GM12872 (cell line): Measurements from ENCODE around the gene JAKMIP1.

ENCODE experiments used
- TF ChIP-seq, protein P1 (sequence below): IDR thresholded peaks from 3 replicates; pipeline ENCODE4 v1.5.1; 2011; ENCODE audit warnings: low read depth, mild to moderate bottlenecking, low read length, moderate library complexity; ENCODE audit not compliant: insufficient read depth

JAKMIP1 gene

DNA sequence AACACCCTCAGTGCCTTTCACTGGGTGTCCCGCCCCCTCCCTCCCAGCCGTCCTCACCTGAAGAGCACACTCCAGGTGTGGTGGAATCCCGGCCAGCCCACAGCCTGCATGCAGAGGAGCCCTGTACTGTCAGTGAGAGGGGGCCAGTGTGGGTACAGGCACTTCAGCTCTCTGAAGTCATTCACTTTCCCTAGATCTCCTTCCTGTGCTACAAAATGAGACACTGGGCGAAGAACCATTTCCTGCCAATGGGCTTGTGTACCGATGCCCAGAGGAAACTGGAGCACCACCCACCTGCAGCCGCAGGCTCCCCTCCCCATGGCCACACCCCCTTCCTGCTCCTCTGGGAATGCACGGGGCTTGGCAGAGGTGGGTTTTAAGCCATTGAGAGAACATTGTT lies 108.2 kb downstream of the JAKMIP1 start:
- TF ChIP-seq, protein P1, sequence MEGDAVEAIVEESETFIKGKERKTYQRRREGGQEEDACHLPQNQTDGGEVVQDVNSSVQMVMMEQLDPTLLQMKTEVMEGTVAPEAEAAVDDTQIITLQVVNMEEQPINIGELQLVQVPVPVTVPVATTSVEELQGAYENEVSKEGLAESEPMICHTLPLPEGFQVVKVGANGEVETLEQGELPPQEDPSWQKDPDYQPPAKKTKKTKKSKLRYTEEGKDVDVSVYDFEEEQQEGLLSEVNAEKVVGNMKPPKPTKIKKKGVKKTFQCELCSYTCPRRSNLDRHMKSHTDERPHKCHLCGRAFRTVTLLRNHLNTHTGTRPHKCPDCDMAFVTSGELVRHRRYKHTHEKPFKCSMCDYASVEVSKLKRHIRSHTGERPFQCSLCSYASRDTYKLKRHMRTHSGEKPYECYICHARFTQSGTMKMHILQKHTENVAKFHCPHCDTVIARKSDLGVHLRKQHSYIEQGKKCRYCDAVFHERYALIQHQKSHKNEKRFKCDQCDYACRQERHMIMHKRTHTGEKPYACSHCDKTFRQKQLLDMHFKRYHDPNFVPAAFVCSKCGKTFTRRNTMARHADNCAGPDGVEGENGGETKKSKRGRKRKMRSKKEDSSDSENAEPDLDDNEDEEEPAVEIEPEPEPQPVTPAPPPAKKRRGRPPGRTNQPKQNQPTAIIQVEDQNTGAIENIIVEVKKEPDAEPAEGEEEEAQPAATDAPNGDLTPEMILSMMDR: no peak

DNA sequence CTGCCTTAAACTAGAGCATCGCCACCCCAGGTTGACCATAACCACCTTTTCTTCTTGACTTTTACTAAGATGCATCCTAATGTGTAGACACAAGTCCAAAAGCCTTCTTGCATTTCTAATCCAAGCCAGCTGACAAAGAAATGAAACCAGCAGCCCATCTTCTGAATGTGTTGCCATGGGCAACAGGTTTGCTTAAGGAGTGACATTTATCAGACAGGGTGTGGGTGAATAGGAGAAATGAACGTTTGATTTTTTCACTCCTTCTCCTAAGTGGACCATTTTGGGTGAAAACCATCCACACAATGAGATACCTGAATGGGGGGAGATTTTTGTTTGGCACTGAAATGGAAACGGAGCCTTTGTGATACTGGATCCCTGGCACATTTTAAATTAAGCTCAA lies 109.4 kb downstream of the JAKMIP1 start:
- TF ChIP-seq, protein P1: no peak

DNA sequence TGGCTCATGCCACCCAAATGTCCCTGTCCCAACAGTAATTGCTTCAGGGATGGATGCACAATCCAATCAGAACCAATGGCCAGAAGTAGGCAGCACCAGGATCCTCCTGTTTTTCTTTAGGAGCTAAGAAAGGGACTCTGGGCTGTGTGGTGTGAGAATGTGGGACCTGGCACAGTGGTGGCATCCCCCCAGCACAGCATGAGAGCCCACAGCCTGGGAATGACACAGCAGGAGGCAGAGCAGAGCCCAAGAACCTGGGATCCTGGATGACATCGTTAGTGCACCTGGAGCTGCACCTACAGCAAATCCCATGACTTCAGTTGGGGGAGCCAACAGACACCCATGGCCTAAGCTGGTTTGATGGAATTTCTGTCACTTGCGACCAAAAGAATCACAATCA lies 111.4 kb downstream of the JAKMIP1 start:
- TF ChIP-seq, protein P1: no peak

DNA sequence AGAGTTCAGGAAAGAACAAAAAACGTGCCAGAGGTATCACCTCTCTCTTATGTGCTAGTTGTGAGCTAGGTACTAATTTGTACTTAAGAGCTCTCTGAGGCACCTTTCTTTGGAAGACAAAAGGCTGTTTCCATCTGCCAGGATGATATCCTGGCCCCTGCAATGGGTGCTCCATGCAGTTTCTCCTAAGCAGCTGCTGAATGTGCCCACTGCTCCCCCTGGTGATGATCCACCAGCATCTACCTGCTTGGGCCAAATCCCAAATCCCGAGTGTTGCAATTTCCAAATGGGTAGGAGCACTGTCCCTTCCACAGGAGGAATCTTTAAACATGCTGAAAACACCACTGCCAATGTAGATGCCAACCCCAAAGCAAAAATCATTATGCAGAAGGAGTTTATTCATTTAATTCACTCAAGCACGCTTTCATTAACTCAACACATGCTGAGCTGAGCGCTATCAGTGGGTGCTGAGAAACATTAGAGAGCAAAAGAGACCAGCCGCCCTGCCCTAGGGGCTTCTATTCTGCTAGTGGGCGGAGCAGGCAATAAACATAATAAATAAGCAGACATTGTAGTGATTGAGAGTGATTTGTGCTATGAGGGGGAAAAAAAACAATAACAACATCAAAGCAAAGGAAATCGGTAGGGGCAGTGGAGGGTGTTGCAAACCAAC lies 112.5 kb downstream of the JAKMIP1 start:
- TF ChIP-seq, protein P1: peak; percentile 53

DNA sequence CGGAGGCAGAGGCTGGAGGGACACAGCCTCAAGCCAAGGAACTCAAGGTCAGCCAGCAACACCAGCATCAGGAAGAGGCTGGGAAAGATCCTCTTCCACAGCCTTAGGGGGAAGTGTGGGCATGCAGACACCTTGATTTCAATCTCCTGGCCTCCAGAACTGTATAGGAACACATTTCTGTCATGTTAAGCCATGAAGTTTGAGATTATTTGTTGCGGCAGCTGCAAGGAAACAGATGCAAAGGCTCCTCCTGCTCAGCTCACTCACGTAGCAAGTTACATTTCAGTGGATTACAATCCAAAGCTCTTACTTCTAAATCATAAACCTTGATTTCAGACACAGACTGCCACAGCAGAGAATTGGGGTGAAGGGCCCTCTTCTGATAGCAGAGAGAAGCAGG lies 113.5 kb downstream of the JAKMIP1 start:
- TF ChIP-seq, protein P1: no peak

DNA sequence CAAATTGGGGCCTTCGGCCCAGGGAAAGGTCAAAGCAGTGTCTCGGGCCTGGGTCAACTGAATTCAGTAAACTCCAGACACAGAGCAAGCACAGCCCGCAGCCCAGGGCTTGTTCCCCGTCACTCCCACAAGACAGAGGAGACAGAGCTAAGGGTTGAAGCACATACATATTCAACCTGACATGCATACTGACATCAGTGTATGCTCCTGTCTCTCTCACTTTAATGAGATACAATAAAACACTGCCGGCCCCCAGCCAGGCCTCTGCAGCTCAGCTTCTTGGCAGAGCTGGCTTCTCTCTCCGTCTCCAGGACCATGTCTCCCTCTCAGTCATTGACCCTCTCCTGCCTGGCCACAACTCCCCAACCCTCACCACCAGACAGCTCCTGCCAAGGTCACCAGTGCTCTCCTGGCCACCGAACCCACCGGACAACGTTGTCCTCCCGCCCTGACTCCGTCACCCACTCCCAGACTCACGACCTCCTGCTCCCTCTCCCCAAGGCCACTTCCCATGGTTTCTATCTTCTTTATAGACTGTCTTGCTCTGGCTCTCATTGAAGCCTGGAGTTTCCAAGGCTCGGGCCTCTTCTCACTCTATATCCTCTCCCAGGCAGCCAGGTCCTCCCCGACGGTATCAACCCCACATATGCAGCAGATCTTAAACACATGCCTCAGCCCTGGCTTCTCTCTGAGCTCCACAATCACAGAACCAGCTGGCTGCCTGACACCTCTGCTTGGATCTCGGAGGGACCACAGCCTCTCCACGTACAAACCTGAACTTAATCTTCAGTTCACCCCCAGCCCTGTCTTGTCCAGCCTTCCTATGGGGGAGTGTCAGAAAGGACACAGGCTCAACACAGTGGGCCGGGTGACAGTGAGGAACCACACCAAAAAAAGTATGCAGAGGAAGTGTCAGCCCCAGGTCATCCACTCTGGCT lies 114.4 kb downstream of the JAKMIP1 start:
- TF ChIP-seq, protein P1: no peak

DNA sequence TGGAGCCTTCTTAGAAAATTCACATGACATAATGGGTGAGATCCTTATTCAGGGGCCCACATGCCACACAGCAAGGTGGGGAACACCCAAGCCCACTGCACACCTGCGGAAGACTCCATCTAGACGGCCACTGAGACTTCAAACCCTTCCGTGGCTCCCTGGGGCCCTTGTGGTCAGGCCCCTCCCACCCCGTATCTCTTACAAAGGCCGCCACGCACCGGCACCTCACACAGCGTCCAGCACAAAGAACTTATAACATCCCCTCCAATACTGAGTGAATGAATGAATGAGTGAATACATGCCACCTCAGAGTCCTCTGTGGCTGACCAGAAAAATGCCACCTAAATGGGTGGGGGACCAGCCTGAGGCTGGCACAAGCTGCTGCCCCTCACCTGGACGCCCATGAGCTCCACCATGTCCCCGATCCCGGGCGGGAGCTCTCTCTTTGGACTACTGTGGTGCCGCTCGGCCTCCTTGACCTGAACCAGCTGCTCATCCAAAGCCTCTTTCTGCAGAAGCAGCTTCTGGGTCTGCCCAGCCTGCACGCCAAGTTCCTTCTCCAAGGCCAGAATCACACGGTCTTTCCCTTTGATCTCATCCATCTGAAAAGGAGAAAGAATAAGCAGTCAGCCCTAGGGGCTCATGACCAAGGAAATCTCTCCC lies 115.2 kb downstream of the JAKMIP1 start:
- TF ChIP-seq, protein P1: no peak
